Spinal cord (tissue), 10 donors: ENCODE measurements around the gene NPLOC4. TPM values are rescaled to one million over a fixed set of nuclear protein-coding genes. Genes with fewer than 3 reads are reported as not detected.
A peak's percentile ranks its signal among the peaks of the same experiment; 100 is the strongest.
"Not testable (repeated sequence)": the region's sequence is repeated elsewhere in the genome, so short reads cannot be mapped to it uniquely, and the experiment has no call there.

ENCODE experiments used
- DNase-seq, 6 donors: peaks; one replicate each; pipeline versions ENCODE4 v3.0.0 to v3.0.0-alpha.2; 2013 to 2015; ENCODE audit warnings: low spot score in 6 of 6, low read depth in 4 of 6
- H3K27ac ChIP-seq: one replicate; pipeline ENCODE4 v1.5.1; 2013; ENCODE audit warnings: low read depth, low read length, control low read depth
- H3K27me3 ChIP-seq: one replicate; pipeline ENCODE4 v1.6.1; 2013; ENCODE audit warnings: low read length; ENCODE audit not compliant: control insufficient read depth, insufficient read depth
- H3K36me3 ChIP-seq: one replicate; pipeline ENCODE4 v1.6.1; 2013; ENCODE audit warnings: low read length; ENCODE audit not compliant: control insufficient read depth, insufficient read depth
- H3K4me1 ChIP-seq: one replicate; pipeline ENCODE4 v1.6.1; 2013; ENCODE audit warnings: low read length; ENCODE audit not compliant: control insufficient read depth, insufficient read depth
- H3K4me3 ChIP-seq: one replicate; pipeline ENCODE4 v1.5.1; 2013; ENCODE audit warnings: low read depth, low read length, control low read depth
- H3K9me3 ChIP-seq: one replicate; pipeline ENCODE4 v1.6.1; 2013; ENCODE audit warnings: low read length; ENCODE audit not compliant: control insufficient read depth, insufficient read depth
- WGBS: methylation state at CpG from one replicate; pipeline ENCODE4 v1.1.5; 2013; ENCODE audit warnings: missing lambda C conversion rate; ENCODE audit not compliant: insufficient coverage; 5-methylcytosine and 5-hydroxymethylcytosine counted together
- polyA plus RNA-seq, 2 donors: library from polyadenylated mRNA; unstranded; fragments of 120-200 nt; gene quantifications; one replicate each; pipeline ENCODE4 v1.2.1, GENCODE V29; 2013; ENCODE audit not compliant: insufficient read length in 2 of 2
- total RNA-seq, 2 donors: library from RNA; depleted of rRNA in 1 of 2; stranded (reverse); fragments of 120-200 nt in 1 of 2; fragments of >200 nt in 1 of 2; gene quantifications; one replicate each; pipeline versions ENCODE4 v1.2.3 to v1.2.4, GENCODE V29; 2013 to 2014
- donor health status: healthy.

Gene NPLOC4
- total and polyA plus RNA-seq, 4 donors = 38.8 to 60.6 (median 43.1) TPM

DNA sequence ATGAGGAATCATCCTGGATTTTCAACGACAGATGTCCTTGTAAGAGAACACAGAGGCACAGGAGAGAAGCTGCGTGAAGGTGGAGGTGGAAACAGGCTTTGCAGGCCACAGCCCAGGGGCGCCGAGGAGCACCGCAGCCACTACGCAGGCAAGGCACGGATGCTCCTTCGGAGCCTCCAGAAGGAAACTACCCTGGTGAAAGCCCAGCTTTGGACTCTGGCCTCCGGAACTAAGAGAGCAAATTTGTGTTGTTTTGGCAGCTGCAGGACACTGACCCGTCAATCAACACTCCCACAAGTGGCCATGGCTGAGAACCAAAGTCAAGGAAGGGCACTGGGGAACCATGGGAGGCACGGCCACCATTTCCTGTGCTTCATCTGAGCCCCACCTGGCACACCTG lies 43.2 kb upstream of the NPLOC4 start:
- H3K9me3 ChIP-seq = no peaks in the 10 kb centered on the region
- H3K4me3 ChIP-seq = no peak overlapping the region
- H3K36me3 ChIP-seq = peaks cover 48% of the 10 kb centered on the region
- no peaks in the 10 kb centered on the region for H3K27me3 ChIP-seq
- DNase-seq = no peak
- WGBS = 94% methylated on average over 9 of the region's 11 CpGs
- H3K4me1 ChIP-seq = peaks cover 40% of the 10 kb centered on the region
- no peak overlapping the region for H3K27ac ChIP-seq

DNA sequence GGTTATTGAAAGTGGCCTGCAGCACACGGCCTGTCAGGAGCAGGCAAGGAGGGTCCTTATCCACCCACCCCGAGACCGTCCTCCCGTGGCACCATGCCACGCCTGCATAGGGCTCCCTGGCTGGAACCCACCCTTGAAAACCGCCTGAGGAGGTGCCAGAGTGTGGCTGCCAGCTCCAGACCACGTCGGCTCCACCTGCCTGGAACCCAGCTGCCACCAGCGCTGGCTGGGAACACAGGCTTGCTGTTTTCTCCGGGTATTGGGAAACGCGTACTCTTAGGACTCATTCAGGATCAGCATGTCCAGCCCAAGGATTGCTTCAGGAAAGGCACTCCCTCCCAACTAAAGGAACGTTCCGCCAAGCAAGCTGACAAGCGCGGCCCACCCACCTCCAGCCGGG lies 40.0 kb upstream of the NPLOC4 start:
- DNase-seq = no peak
- 65% methylated on average over 13 of the region's 17 CpGs for WGBS
- H3K27me3 ChIP-seq = no peaks in the 10 kb centered on the region
- peaks cover 69% of the 10 kb centered on the region for H3K36me3 ChIP-seq
- no peak overlapping the region for H3K27ac ChIP-seq
- no peaks in the 10 kb centered on the region for H3K9me3 ChIP-seq
- peaks cover 17% of the 10 kb centered on the region for H3K4me1 ChIP-seq
- H3K4me3 ChIP-seq = no peak overlapping the region

DNA sequence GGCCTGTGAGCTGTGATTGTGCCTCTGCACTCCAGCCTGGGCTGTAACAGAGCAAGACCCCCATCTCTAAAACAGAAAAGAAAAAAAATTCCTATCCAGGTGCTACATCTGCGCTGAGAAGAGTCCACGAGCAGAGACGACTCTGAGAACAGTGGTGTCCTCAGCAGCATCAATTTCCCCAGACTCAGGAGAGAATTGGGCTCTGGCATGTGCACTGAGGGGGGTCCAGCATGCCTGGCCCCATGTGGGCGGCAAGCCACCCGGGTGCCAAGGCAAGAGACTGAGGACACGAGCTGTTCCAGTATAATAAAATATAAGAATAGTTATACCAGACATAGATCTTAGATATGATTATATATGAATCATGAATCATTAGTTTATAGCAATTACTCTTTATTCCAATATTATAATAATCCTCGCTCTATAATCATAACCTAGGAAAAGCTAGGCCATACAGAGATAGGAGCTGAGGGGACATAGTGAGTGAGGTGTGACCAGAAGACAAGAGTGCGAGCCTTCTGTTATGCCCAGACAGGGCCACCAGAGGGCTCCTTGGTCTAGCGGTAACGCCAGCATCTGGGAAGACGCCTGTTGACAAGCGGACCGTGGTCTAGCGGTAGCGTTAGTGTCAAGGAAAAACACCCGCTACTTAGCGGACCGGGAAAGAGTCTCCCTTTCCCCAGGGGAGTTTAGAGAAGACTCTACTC lies 38.8 kb upstream of the NPLOC4 start:
- H3K27ac ChIP-seq, H3K9me3 ChIP-seq, H3K4me3 ChIP-seq, H3K27me3 ChIP-seq: not testable (repeated sequence)
- H3K4me1 ChIP-seq = peaks cover 11% of the 10 kb centered on the region
- peak in 1 of 6 donors; percentile 44 for DNase-seq
- 50% methylated on average over 6 of the region's 18 CpGs for WGBS
- H3K36me3 ChIP-seq = peaks cover 69% of the 10 kb centered on the region

DNA sequence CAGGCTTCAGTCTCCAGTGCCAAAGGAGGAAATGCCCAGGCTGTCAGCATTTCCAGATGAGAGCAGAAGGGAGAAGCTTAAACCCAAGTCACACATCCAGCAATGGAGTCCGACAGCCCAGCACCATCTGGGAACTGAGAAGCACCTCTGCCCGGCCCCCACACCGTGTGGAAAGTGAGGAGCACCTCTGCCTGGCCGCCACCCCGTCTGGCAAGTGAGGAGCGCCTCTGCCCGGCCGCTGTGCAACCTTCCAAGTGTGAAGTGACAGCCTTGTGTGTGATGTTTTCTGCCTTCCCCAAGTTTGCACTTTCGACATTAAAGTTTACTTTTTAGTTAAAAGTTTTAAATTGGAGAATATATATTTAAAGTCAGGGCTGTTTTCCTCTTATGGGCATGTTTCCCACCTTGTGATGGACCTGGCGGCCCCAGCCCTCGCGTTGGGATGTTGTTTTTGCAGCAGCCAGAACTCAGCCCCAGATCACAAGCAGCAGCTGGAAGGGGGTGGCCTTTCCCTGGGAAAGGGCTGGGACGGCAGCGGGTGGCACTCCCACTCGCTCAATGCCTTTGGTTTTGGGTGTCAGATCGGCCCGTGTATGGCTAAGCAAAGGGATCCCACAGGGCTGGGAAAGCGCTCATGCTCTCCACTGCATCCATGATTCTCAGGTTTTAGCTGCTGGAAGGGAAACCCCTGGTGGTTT lies 36.8 kb upstream of the NPLOC4 start:
- Histone ChIP-seq H3K4me1 (peaks cover 11% of the 10 kb centered on the region), H3K27me3 (no peaks in the 10 kb centered on the region), H3K27ac (no peak overlapping the region), H3K4me3 (no peak overlapping the region), H3K9me3 (no peaks in the 10 kb centered on the region), H3K36me3 (peaks cover 71% of the 10 kb centered on the region)
- DNase-seq = no peak
- 84% methylated on average over 14 of the region's 18 CpGs for WGBS

DNA sequence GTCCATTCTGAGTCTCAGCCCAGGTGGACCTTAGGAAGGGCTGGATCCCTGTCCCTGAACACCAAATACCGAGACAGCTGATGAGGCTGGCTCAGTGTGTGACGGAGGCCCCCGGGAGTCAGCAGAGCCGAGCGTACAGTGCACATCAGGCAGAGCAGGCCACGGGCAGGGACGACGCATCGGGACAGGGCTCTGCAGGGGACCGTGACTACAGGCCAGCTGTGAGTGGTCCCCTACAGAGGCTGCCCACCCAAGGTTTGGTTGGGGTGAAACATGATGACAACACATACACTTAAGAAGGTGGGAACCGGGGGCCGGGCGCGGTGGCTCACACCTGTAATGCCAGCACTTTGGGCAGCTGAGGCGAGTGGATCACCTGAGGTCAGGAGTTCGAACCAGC lies 36.0 kb upstream of the NPLOC4 start:
- H3K9me3 ChIP-seq = no peaks in the 10 kb centered on the region
- peaks cover 12% of the 10 kb centered on the region for H3K4me1 ChIP-seq
- no peaks in the 10 kb centered on the region for H3K27me3 ChIP-seq
- H3K27ac ChIP-seq = no peak overlapping the region
- WGBS = 93% methylated on average over 13 of the region's 16 CpGs
- no peak for DNase-seq
- H3K36me3 ChIP-seq = peaks cover 77% of the 10 kb centered on the region
- no peak overlapping the region for H3K4me3 ChIP-seq

DNA sequence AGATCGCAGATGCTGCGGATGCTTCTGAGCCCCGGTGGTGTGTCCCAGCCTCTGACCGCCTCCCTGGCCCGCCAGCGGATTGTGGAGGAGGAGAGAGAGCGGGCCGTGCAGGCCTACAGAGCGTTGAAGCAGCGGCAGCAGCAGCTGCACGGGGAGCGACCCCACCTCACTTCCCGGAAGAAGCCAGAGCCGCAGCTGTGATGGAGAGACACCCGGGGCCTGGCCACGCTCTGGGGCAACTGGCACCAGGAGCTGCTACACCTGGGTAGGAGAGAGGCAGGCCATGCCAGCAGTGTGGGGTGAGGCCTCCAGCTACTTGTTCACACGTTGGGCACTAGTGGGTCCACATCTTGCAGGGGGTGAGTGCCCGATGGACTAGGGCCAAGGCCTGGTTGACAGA lies 35.6 kb upstream of the NPLOC4 start:
- peaks cover 79% of the 10 kb centered on the region for H3K36me3 ChIP-seq
- peaks cover 17% of the 10 kb centered on the region for H3K4me1 ChIP-seq
- H3K27ac ChIP-seq = no peak overlapping the region
- H3K4me3 ChIP-seq = no peak overlapping the region
- H3K9me3 ChIP-seq = no peaks in the 10 kb centered on the region
- no peak for DNase-seq
- 76% methylated on average over 12 of the region's 18 CpGs for WGBS
- no peaks in the 10 kb centered on the region for H3K27me3 ChIP-seq

DNA sequence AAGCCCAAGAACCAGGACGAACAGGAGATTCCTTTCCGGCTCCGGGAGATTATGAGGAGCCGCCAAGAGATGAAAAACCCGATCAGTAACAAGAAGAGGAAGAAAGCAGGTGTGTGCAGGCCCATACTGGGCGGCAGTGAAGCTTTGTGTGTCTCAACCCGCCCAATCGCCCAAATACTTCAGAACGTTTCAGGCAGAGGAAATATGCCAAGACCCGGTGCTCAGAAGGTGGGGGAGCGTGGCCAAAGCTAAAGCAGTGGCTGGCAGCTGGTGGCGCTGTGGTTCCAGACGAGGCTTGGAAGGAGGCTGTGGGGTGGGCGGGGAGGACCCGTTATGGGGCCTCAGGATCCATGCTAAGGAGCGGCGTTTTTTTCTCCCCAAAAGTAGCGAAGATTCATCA lies 30.8 kb upstream of the NPLOC4 start:
- Histone ChIP-seq H3K36me3 (peaks cover 65% of the 10 kb centered on the region), H3K27ac (no peak overlapping the region), H3K4me1 (peaks cover 23% of the 10 kb centered on the region), H3K9me3 (no peaks in the 10 kb centered on the region), H3K4me3 (no peak overlapping the region), H3K27me3 (no peaks in the 10 kb centered on the region)
- DNase-seq = no peak
- 88% methylated on average over 18 of the region's 18 CpGs for WGBS

DNA sequence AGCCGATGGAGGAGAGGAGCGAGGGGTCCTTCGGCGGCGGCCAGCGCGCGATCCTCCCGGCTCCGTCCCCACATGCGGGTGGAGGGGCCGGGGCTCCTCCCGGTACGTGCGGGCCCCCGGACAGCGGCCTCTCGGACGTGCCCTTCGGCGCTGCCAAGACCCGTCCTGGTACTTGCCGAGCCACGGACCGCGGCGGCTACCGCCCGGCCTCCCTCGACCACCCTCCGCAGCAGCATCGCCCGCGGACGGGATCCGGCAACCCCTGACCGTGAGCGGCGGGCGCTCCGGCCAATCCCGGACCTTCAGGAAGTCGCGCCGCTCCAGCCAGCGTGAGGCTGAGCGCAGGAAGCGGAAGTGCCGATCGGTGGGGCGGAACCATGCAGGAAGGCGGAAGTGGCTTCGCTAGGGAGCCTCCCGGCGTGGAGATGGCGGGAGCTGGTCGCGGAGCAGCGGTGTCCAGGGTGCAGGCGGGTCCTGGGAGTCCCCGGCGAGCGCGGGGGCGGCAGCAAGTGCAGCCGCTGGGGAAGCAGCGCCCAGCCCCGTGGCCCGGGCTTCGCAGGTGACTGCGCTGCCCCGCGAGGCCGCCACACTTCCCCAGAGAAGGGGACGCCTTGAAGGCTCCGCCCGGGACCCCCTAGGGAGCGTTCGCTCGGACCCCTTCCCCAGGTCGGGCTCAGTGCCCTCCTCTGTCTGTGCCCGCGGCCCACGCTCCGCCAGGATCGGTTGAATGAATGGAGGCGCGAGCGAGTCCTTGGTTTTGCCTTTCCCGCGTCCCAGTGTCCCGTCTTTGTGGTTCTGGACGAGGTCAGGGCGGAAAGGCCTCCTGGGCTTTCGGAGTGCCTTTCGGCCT lies 29.7 kb upstream of the NPLOC4 start, which contains the start of the genes CCDC137 and OXLD1:
CCDC137 (plus strand) TSS at position 396 of the 850 bp plus-strand sequence; CDS start at position 426, 30 bp downstream.
OXLD1 (minus strand) TSS at position 264 of the 850 bp plus-strand sequence; CDS start at position 236, 28 bp downstream.
- Histone ChIP-seq H3K27ac (peak within 1 kb of the TSS; percentile 67), H3K9me3 (no peaks in the 10 kb centered on the region), H3K4me1 (peaks cover 23% of the 10 kb centered on the region), H3K4me3 (peak within 1 kb of the TSS; percentile 84), H3K36me3 (peaks cover 54% of the 10 kb centered on the region), H3K27me3 (no peaks in the 10 kb centered on the region)
- peak; percentile 80 to 98 (median 92) for DNase-seq
- WGBS = under 1% methylated on average over 96 of the region's 96 CpGs

DNA sequence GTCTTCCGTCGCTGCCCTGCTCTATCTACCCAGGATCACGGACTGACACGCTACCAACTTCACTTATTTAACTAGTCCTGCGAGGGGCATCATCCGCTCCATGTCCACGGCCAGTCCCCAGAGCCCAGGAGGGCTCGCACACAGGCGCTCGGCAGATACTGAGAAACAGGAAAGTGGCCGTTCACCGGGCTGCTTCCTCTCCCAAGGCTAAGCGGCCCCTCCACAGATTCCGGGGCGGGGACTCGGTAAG lies 29.1 kb upstream of the NPLOC4 start:
- Histone ChIP-seq H3K9me3 (no peaks in the 10 kb centered on the region), H3K27ac (peak overlapping the region; percentile 67), H3K4me1 (peaks cover 23% of the 10 kb centered on the region), H3K36me3 (peaks cover 48% of the 10 kb centered on the region), H3K4me3 (peak overlapping the region; percentile 84), H3K27me3 (no peaks in the 10 kb centered on the region)
- no peak for DNase-seq
- 0% methylated on average over 16 of the region's 16 CpGs for WGBS
